GM23248 (cell line): ENCODE measurements around the gene CALHM3. TPM values are rescaled to one million over a fixed set of nuclear protein-coding genes. Genes with fewer than 3 reads are reported as not detected.

Source experiments
- DNase-seq: peaks from one replicate; pipeline ENCODE4 v3.0.0-alpha.2; 2015
- H2AFZ ChIP-seq: fragments of 200-600 bp; sonication (generic); 2 replicates; pipeline ENCODE4 v1.6.1; 2016; ENCODE audit warnings: antibody characterized with exemption
- H3F3A ChIP-seq: fragments of 200-600 bp; sonication (generic); 2 replicates; pipeline ENCODE4 v1.6.1; 2016; ENCODE audit warnings: mild to moderate bottlenecking, antibody characterized with exemption, mixed run types; ENCODE audit not compliant: insufficient read depth
- H3K27ac ChIP-seq: fragments of 200-600 bp; sonication (generic); 2 replicates; pipeline ENCODE4 v1.5.1; 2016; ENCODE audit warnings: mild to moderate bottlenecking
- H3K27me3 ChIP-seq: fragments of 200-600 bp; sonication (generic); replicated peaks from 2 replicates; pipeline ENCODE4 v1.6.1; 2016; ENCODE audit warnings: mild to moderate bottlenecking; ENCODE audit not compliant: insufficient read depth
- H3K36me3 ChIP-seq: fragments of 200-600 bp; sonication (generic); 2 replicates; pipeline ENCODE4 v1.6.1; 2016; ENCODE audit warnings: low read depth, mild to moderate bottlenecking
- H3K4me1 ChIP-seq: fragments of 200-600 bp; sonication (generic); 2 replicates; pipeline ENCODE4 v1.6.1; 2016; ENCODE audit warnings: mild to moderate bottlenecking; ENCODE audit not compliant: insufficient read depth
- H3K4me2 ChIP-seq: fragments of 200-600 bp; sonication (generic); one replicate; pipeline ENCODE4 v1.6.1; 2016; ENCODE audit warnings: mild to moderate bottlenecking; ENCODE audit not compliant: unreplicated experiment
- H3K4me3 ChIP-seq: fragments of 200-600 bp; sonication (generic); 2 replicates; pipeline ENCODE4 v1.5.1; 2016; ENCODE audit warnings: mild to moderate bottlenecking
- H3K79me2 ChIP-seq: fragments of 200-600 bp; sonication (generic); 2 replicates; pipeline ENCODE4 v1.6.1; 2016; ENCODE audit warnings: mild to moderate bottlenecking; ENCODE audit not compliant: insufficient read depth
- H3K9ac ChIP-seq: fragments of 200-600 bp; sonication (generic); 2 replicates; pipeline ENCODE4 v1.6.1; 2016; ENCODE audit warnings: mild to moderate bottlenecking
- H3K9me2 ChIP-seq: fragments of 200-600 bp; sonication (generic); 2 replicates; pipeline ENCODE4 v1.6.1; 2016; ENCODE audit warnings: mixed run types, mild to moderate bottlenecking, moderate library complexity; ENCODE audit not compliant: insufficient read depth
- H3K9me3 ChIP-seq: fragments of 200-600 bp; sonication (generic); one replicate; pipeline ENCODE4 v1.6.1; 2017; ENCODE audit warnings: low read depth
- H4K20me1 ChIP-seq: fragments of 200-600 bp; sonication (generic); 2 replicates; pipeline ENCODE4 v1.6.0; 2016; ENCODE audit not compliant: insufficient read depth
- EZH2 ChIP-seq: fragments of 200-600 bp; sonication (generic); IDR thresholded peaks from 2 replicates; pipeline ENCODE4 v1.6.1; 2018; ENCODE audit warnings: antibody characterized with exemption, mild to moderate bottlenecking; ENCODE audit not compliant: insufficient read depth, poor library complexity, severe bottlenecking
- EZH2phosphoT487 ChIP-seq: fragments of 200-600 bp; sonication (generic); IDR thresholded peaks from 2 replicates; pipeline ENCODE4 v1.6.1; 2018; ENCODE audit warnings: antibody characterized with exemption, moderate library complexity, mild to moderate bottlenecking, low read depth; ENCODE audit not compliant: insufficient read depth
- WGBS, 2 experiments: methylation state at CpG; one replicate each; pipeline ENCODE4 v1.1.6; 2015 to 2017; ENCODE audit warnings: low lambda C conversion rate in 2 of 2, low coverage in 1 of 2; ENCODE audit errors: missing lambda C conversion rate in 2 of 2; 5-methylcytosine and 5-hydroxymethylcytosine counted together
- in situ Hi-C: fragments of 300-500 bp; cut with MboI; formaldehyde crosslinking; loops from 2 replicates; pipeline ENCODE4 v1.15.0; 2020
- polyA plus RNA-seq: library from polyadenylated mRNA; unstranded; fragments of >200 nt; fragmentation: Nextera tagmentation; extraction: Ambion mirVana; gene quantifications from 2 replicates; pipeline ENCODE4 v1.2.1, GENCODE V29; 2016
- total RNA-seq: library from RNA; depleted of rRNA; stranded (reverse); fragments of >200 nt; shearing (Covaris generic); gene quantifications from 2 replicates; pipeline ENCODE4 v1.2.3, GENCODE V29; 2014

The CALHM3 gene
- total and polyA plus RNA-seq, 2 experiments from 2014 or later = not detected

DNA sequence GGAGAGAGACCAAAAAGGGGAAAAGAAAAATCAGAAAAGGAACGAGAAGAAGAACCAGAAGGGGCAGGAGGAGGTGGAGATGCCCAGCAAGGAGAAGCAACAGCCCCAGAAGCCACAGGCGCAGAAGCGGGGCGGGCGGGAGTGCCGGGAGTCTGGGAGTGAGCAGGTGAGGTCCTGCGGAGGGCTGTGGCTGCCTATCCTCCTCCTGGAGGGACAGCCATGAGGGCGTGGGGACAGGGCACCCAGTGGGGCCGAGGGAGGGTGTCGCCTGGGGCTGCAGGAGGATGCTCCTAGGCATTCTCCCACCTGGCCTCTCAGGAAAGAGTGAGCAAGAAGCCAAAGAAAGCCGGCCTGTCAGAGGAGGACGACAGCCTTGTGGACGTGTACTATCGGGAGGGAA, 38.6 kb downstream of the CALHM3 start:
- DNase-seq = no peak
- no peak overlapping the region for H2AFZ ChIP-seq
- H3K9me2 ChIP-seq = no peaks in the 10 kb centered on the region
- H3K27ac ChIP-seq = no peak overlapping the region
- in situ Hi-C loops = no loop called here
- WGBS, 2 experiments = 88 to 93% methylated on average over 5 to 14 of the region's 14 CpGs
- peaks cover under 1% of the 10 kb centered on the region; the same call in 1 of the 2 replicates for H3K4me1 ChIP-seq
- H4K20me1 ChIP-seq = no peaks in the 10 kb centered on the region
- H3K79me2 ChIP-seq = peaks cover 4% of the 10 kb centered on the region; the same call in 1 of the 2 replicates
- peaks cover 57% of the 10 kb centered on the region for H3K36me3 ChIP-seq
- H3K4me2 ChIP-seq = no peak overlapping the region
- peaks cover 33% of the 10 kb centered on the region for H3F3A ChIP-seq
- no peaks in the 10 kb centered on the region for H3K27me3 ChIP-seq
- no peak for TF ChIP-seq EZH2
- TF ChIP-seq EZH2phosphoT487 = no peak
- no peaks in the 10 kb centered on the region for H3K9me3 ChIP-seq
- H3K4me3 ChIP-seq = no peak overlapping the region
- H3K9ac ChIP-seq = no peak overlapping the region

DNA sequence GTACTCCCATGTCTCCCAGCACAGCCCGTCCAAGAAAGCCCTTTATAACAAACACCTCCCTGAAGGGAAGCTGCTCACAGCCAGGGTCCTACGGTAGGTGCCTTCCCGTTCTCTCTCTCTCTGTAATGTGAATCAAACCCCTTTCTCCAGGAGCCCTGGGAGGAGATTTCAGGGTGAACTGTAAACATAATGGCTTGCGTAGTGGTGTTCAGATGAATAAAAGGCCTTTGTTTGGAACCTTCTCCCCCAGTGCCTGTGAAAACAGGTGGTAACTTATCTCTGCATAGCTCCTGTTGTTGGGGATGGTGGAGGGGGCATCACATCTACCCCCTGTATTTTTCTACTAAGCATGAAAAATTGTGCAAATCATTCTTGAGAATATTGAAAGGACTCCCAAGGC, 39.3 kb downstream of the CALHM3 start:
- Histone ChIP-seq H3K4me3 (no peak overlapping the region), H3K36me3 (peaks cover 54% of the 10 kb centered on the region), H3K4me1 (no peaks in the 10 kb centered on the region), H3K9me3 (no peaks in the 10 kb centered on the region), H3F3A (peaks cover 27% of the 10 kb centered on the region), H3K9me2 (no peaks in the 10 kb centered on the region), H2AFZ (no peak overlapping the region), H4K20me1 (no peaks in the 10 kb centered on the region), H3K79me2 (no peaks in the 10 kb centered on the region), H3K4me2 (no peak overlapping the region), H3K27me3 (no peaks in the 10 kb centered on the region), H3K9ac (no peak overlapping the region), H3K27ac (no peak overlapping the region)
- no peak for DNase-seq
- TF ChIP-seq EZH2 = no peak
- TF ChIP-seq EZH2phosphoT487 = no peak
- WGBS, 2 experiments = 88 to 90% methylated on average over 4 of the region's 4 CpGs
- in situ Hi-C loops = no loop called here

DNA sequence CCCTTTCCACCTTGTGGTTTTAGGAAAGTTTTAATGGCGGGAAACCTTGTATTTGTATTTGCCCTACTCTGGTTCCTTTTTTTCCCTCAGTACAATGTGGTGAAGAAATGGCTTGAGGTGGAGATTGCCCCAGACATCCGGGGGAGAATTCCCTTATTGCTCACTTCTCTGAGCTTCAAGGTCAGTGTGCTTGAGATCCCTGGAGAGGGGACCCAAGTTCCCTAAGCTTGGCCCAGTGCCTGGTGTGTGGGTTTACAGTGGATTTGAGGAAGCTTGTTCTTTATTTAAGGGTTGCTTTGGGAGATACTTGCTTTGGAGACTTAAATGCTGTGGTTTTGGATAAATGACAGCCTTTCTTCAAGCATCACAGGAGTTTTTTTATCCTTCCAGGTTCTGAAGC, 45.2 kb downstream of the CALHM3 start:
- 94 to 98% methylated on average over 2 of the region's 2 CpGs for WGBS, 2 experiments
- no peaks in the 10 kb centered on the region for H3K79me2 ChIP-seq
- no peaks in the 10 kb centered on the region for H3K27me3 ChIP-seq
- H3K4me1 ChIP-seq = no peaks in the 10 kb centered on the region
- no peak for DNase-seq
- no peaks in the 10 kb centered on the region for H3K9me2 ChIP-seq
- in situ Hi-C loops = no loop called here
- H3K36me3 ChIP-seq = peaks cover 59% of the 10 kb centered on the region
- no peak overlapping the region for H3K9ac ChIP-seq
- H3K9me3 ChIP-seq = no peaks in the 10 kb centered on the region
- no peaks in the 10 kb centered on the region for H3F3A ChIP-seq
- no peak for TF ChIP-seq EZH2
- no peak for TF ChIP-seq EZH2phosphoT487
- no peaks in the 10 kb centered on the region for H4K20me1 ChIP-seq
- no peak overlapping the region for H3K27ac ChIP-seq
- no peak overlapping the region for H3K4me3 ChIP-seq
- H3K4me2 ChIP-seq = no peak overlapping the region
- no peak overlapping the region for H2AFZ ChIP-seq

DNA sequence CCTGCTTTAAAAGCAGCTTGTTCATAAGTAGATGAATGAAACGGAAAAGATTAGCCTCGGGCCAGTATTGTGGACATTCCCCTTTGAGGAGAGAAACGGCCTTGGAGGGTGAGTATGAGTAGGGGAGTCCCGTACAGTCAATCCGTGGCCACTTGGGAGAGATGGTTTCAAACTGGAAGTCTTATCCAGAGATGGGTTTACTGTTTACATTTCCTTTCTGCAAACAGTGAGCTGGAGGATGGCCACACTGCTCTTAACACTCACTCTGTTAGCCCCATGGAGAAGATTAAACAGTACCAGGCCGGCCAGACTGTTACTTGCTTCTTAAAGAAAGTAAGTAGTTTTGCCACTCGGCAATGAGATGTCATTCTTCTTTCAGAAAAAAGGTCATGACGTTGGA, 47.1 kb downstream of the CALHM3 start:
- 75 to 78% methylated on average over 8 of the region's 8 CpGs for WGBS, 2 experiments
- Histone ChIP-seq H4K20me1 (no peaks in the 10 kb centered on the region), H3K79me2 (no peaks in the 10 kb centered on the region), H3K9ac (no peak overlapping the region), H3F3A (no peaks in the 10 kb centered on the region), H3K4me2 (no peak overlapping the region), H3K4me1 (no peaks in the 10 kb centered on the region), H3K36me3 (peaks cover 63% of the 10 kb centered on the region), H3K9me2 (no peaks in the 10 kb centered on the region), H3K9me3 (no peaks in the 10 kb centered on the region), H3K27me3 (no peaks in the 10 kb centered on the region), H2AFZ (no peak overlapping the region), H3K27ac (no peak overlapping the region), H3K4me3 (no peak overlapping the region)
- DNase-seq = no peak
- no peak for TF ChIP-seq EZH2phosphoT487
- no peak for TF ChIP-seq EZH2
- in situ Hi-C loops = no loop called here

DNA sequence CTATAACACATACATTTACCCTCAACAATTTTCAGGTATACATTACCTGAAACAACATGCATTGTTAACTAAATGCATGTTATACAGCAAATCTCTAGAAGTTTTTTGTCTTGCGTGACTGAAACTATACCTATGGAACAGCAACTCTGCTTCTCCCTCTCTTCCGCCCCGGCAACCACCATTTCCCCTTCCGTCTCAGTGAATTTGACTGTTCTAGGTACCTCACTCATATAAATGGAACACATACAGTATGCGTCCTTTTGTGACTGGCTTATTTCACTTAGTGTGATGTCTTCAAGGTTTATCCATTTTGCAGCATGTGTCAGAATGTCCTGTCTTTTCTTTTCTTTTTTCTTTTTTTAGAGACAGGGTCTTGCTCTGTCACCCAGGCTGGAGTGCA, 49.4 kb downstream of the CALHM3 start:
- H2AFZ ChIP-seq = no peak overlapping the region
- H3K27me3 ChIP-seq = no peaks in the 10 kb centered on the region
- DNase-seq = no peak
- H4K20me1 ChIP-seq = no peaks in the 10 kb centered on the region
- no peaks in the 10 kb centered on the region; the same call in none of the 2 replicates for H3K79me2 ChIP-seq
- 91 to 96% methylated on average over 5 of the region's 5 CpGs for WGBS, 2 experiments
- no peaks in the 10 kb centered on the region for H3F3A ChIP-seq
- in situ Hi-C loops = no loop called here
- no peak for TF ChIP-seq EZH2
- no peak for TF ChIP-seq EZH2phosphoT487
- no peaks in the 10 kb centered on the region for H3K4me1 ChIP-seq
- no peak overlapping the region for H3K9ac ChIP-seq
- no peak overlapping the region for H3K27ac ChIP-seq
- no peaks in the 10 kb centered on the region for H3K9me3 ChIP-seq
- H3K4me2 ChIP-seq = no peak overlapping the region
- H3K36me3 ChIP-seq = peaks cover 68% of the 10 kb centered on the region
- no peaks in the 10 kb centered on the region for H3K9me2 ChIP-seq
- H3K4me3 ChIP-seq = no peak overlapping the region
